Hepatocyte (in vitro differentiated cells): Measurements from ENCODE around the gene PDGFA. TPM values are rescaled to one million over a fixed set of nuclear protein-coding genes. Genes with fewer than 3 reads are reported as not detected.
A peak's percentile ranks its signal among the peaks of the same experiment; 100 is the strongest.

ENCODE experiments used
- DNase-seq: peaks from one replicate; pipeline ENCODE4 v3.0.0-alpha.2; 2016; ENCODE audit warnings: low spot score
- H2AFZ ChIP-seq: fragments of 200-600 bp; sonication (generic); 2 replicates; pipeline ENCODE4 v1.6.0; 2016; ENCODE audit warnings: antibody characterized with exemption, mild to moderate bottlenecking
- H3K27ac ChIP-seq: fragments of 200-600 bp; sonication (generic); 2 replicates; pipeline ENCODE4 v1.5.1; 2016; ENCODE audit warnings: mild to moderate bottlenecking
- H3K27me3 ChIP-seq: fragments of 200-600 bp; sonication (generic); 2 replicates; pipeline ENCODE4 v1.6.1; 2016
- H3K36me3 ChIP-seq: fragments of 200-600 bp; sonication (generic); replicated peaks from 2 replicates; pipeline ENCODE4 v1.5.1; 2016; ENCODE audit warnings: low read depth; ENCODE audit not compliant: insufficient read depth
- H3K4me1 ChIP-seq: fragments of 200-600 bp; sonication (generic); 2 replicates; pipeline ENCODE4 v1.5.1; 2016; ENCODE audit warnings: mild to moderate bottlenecking, moderate library complexity; ENCODE audit not compliant: insufficient read depth
- H3K4me2 ChIP-seq: fragments of 200-600 bp; sonication (generic); 2 replicates; pipeline ENCODE4 v1.6.0; 2016
- H3K4me3 ChIP-seq: fragments of 200-600 bp; sonication (generic); 2 replicates; pipeline ENCODE4 v1.5.1; 2016; ENCODE audit warnings: mild to moderate bottlenecking
- H3K79me2 ChIP-seq: fragments of 200-600 bp; sonication (generic); 2 replicates; pipeline ENCODE4 v1.6.0; 2017; ENCODE audit warnings: mild to moderate bottlenecking
- H3K9me2 ChIP-seq: fragments of 200-600 bp; sonication (generic); replicated peaks from 2 replicates; pipeline ENCODE4 v1.6.0; 2017; ENCODE audit warnings: mild to moderate bottlenecking; ENCODE audit not compliant: insufficient read depth
- H3K9me3 ChIP-seq: fragments of 200-600 bp; sonication (generic); 2 replicates; pipeline ENCODE4 v1.5.1; 2016; ENCODE audit warnings: low read depth, mild to moderate bottlenecking
- H4K20me1 ChIP-seq: fragments of 200-600 bp; sonication (generic); 2 replicates; pipeline ENCODE4 v1.6.0; 2016; ENCODE audit warnings: mild to moderate bottlenecking; ENCODE audit not compliant: insufficient read depth, poor library complexity, severe bottlenecking
- CTCF ChIP-seq: fragments of 200-600 bp; sonication (generic); IDR thresholded peaks from 2 replicates; pipeline ENCODE4 v1.5.1; 2016; ENCODE audit warnings: antibody characterized with exemption, mild to moderate bottlenecking; ENCODE audit not compliant: poor library complexity
- EZH2 ChIP-seq: fragments of 200-600 bp; sonication (generic); IDR thresholded peaks from 2 replicates; pipeline ENCODE4 v1.6.1; 2016; ENCODE audit warnings: antibody characterized with exemption, mild to moderate bottlenecking, borderline replicate concordance
- EZH2phosphoT487 ChIP-seq: fragments of 200-600 bp; sonication (generic); IDR thresholded peaks from one replicate; pipeline ENCODE4 v1.6.1; 2018; ENCODE audit warnings: antibody characterized with exemption, mild to moderate bottlenecking, low read depth, moderate library complexity; ENCODE audit not compliant: unreplicated experiment, severe bottlenecking
- WGBS: methylation state at CpG from one replicate; pipeline ENCODE4 v1.1.6; 2016; ENCODE audit warnings: low lambda C conversion rate; ENCODE audit errors: missing lambda C conversion rate; 5-methylcytosine and 5-hydroxymethylcytosine counted together
- polyA plus RNA-seq: library from polyadenylated mRNA; unstranded; fragments of >200 nt; fragmentation: Nextera tagmentation; extraction: Ambion mirVana; gene quantifications from 2 replicates; pipeline ENCODE4 v1.2.1, GENCODE V29; 2016
- total RNA-seq: library from RNA; depleted of rRNA; stranded (reverse); fragments of >200 nt; gene quantifications from 2 replicates; pipeline ENCODE4 v1.2.3, GENCODE V29; 2014

The PDGFA gene
- total and polyA plus RNA-seq, 2 experiments from 2014 or later = 30.7 to 63.1 TPM

DNA sequence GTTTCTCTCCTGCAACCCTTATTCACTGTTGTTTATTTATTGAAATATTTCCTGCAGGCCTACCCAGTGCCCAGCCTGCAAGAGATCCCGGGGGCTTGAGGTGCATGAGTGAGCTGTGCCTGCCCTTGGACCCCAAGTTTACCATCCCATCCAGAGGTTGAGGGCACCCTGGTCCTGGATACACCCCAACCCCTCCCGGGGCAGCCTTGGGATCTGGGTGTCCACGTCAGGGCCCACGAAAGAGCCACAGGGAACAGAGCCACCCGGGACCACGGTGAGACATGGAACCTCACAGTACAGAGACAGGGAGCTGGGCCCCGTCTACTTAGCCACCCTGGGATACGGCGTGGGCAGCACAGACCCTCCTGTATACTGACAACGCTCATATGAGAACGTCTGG lies 28.8 kb upstream of the PDGFA start:
- 96% methylated on average over 10 of the region's 11 CpGs for WGBS
- no peaks in the 10 kb centered on the region for H3K27me3 ChIP-seq
- no peaks in the 10 kb centered on the region for H4K20me1 ChIP-seq
- H3K9me3 ChIP-seq = no peaks in the 10 kb centered on the region
- H3K4me2 ChIP-seq = no peak overlapping the region
- TF ChIP-seq EZH2phosphoT487 (no peak), CTCF (no peak), EZH2 (no peak)
- no peak overlapping the region for H3K4me3 ChIP-seq
- DNase-seq = no peak
- no peak overlapping the region for H2AFZ ChIP-seq
- H3K4me1 ChIP-seq = peaks cover 4% of the 10 kb centered on the region
- no peaks in the 10 kb centered on the region for H3K79me2 ChIP-seq
- H3K27ac ChIP-seq = peak overlapping the region; percentile 77
- H3K9me2 ChIP-seq = no peaks in the 10 kb centered on the region
- no peaks in the 10 kb centered on the region for H3K36me3 ChIP-seq

DNA sequence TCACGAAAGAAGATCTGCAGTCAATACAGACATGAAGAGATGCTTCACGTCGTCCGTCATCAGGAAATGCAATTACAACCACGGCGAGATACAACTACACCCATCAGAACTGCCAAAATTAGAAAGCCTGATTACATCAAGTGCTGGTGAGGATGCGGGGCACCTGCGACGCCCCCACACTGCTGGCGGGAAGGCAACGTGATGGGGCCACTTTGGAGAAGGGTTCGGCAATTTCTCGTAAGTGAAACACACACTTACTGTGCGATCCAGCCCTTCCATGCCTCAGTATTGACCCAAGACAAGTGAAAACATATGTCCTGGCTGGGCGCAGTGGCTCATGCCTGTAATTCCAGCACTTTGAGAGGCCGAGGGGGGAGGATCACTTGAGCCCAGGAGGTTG lies 25.8 kb upstream of the PDGFA start:
- Histone ChIP-seq H3K4me2 (no peak overlapping the region), H3K27ac (no peak overlapping the region), H3K4me3 (no peak overlapping the region), H3K9me3 (no peaks in the 10 kb centered on the region), H2AFZ (no peak overlapping the region), H3K4me1 (peaks cover 11% of the 10 kb centered on the region), H4K20me1 (no peaks in the 10 kb centered on the region), H3K36me3 (no peaks in the 10 kb centered on the region), H3K9me2 (no peaks in the 10 kb centered on the region), H3K27me3 (no peaks in the 10 kb centered on the region), H3K79me2 (no peaks in the 10 kb centered on the region)
- TF ChIP-seq EZH2 = no peak
- TF ChIP-seq EZH2phosphoT487 = no peak
- TF ChIP-seq CTCF = no peak
- 88% methylated on average over 16 of the region's 16 CpGs for WGBS
- no peak for DNase-seq

GRCh38 chr7:544338-545221 lies 24.9 kb upstream of the PDGFA start:
- peaks cover 19% of the 10 kb centered on the region for H3K4me1 ChIP-seq
- H3K79me2 ChIP-seq = no peaks in the 10 kb centered on the region
- H3K36me3 ChIP-seq = no peaks in the 10 kb centered on the region
- no peaks in the 10 kb centered on the region for H3K27me3 ChIP-seq
- no peaks in the 10 kb centered on the region for H4K20me1 ChIP-seq
- WGBS = 91% methylated on average over 18 of the region's 18 CpGs
- no peak for DNase-seq
- H3K9me3 ChIP-seq = no peaks in the 10 kb centered on the region
- H3K4me2 ChIP-seq = no peak overlapping the region
- no peak overlapping the region for H3K4me3 ChIP-seq
- TF ChIP-seq CTCF = no peak
- TF ChIP-seq EZH2phosphoT487 = no peak
- TF ChIP-seq EZH2 = no peak
- H3K9me2 ChIP-seq = no peaks in the 10 kb centered on the region
- H2AFZ ChIP-seq = no peak overlapping the region
- H3K27ac ChIP-seq = no peak overlapping the region
